SK-N-SH treated with all-trans-retinoic acid at 6 μM for 48 hours (cell line): ENCODE measurements around the gene PLA2G12B.

Source experiments
- ATAC-seq: fragments of 200-7000 bp; cut with Tn5 transposase; 3 replicates; pipeline ENCODE4 v1.9.1; 2020; ENCODE audit warnings: mild to moderate bottlenecking, moderate library complexity
- ARNTL ChIP-seq: fragments of 450-650 bp; formaldehyde crosslinking; IDR thresholded peaks from 2 replicates; pipeline ENCODE4 v1.5.0; 2020; ENCODE audit warnings: low read depth, mild to moderate bottlenecking, moderate library complexity, borderline replicate concordance
- BACH2 ChIP-seq: fragments of 250-450 bp; sonication (Bioruptor Pico); IDR thresholded peaks from 2 replicates; pipeline ENCODE4 v1.9.0; 2021; ENCODE audit warnings: mild to moderate bottlenecking, borderline replicate concordance
- CREB5 ChIP-seq: fragments of 250-450 bp; sonication (Bioruptor Pico); IDR thresholded peaks from 2 replicates; pipeline ENCODE4 v1.5.1; 2020; ENCODE audit warnings: low read depth, mild to moderate bottlenecking, moderate library complexity
- CSDC2 ChIP-seq: fragments of 250-450 bp; sonication (Bioruptor Pico); IDR thresholded peaks from 2 replicates; pipeline ENCODE4 v1.5.0; 2020; ENCODE audit warnings: mild to moderate bottlenecking, moderate library complexity
- CSRNP3 ChIP-seq: fragments of 250-450 bp; sonication (Bioruptor Pico); IDR thresholded peaks from 2 replicates; pipeline ENCODE4 v1.5.1; 2021; ENCODE audit warnings: mild to moderate bottlenecking, moderate library complexity
- ESRRG ChIP-seq: fragments of 250-450 bp; sonication (Bioruptor Pico); IDR thresholded peaks from 2 replicates; pipeline ENCODE4 v1.6.1; 2021; ENCODE audit warnings: mild to moderate bottlenecking
- GLIS3 ChIP-seq: fragments of 250-450 bp; sonication (Bioruptor Pico); IDR thresholded peaks from 2 replicates; pipeline ENCODE4 v1.5.0; 2020; ENCODE audit warnings: mild to moderate bottlenecking, moderate library complexity
- ISL1 ChIP-seq: fragments of 250-450 bp; sonication (Bioruptor Pico); IDR thresholded peaks from 2 replicates; pipeline ENCODE4 v2.1.2; 2022; ENCODE audit warnings: mild to moderate bottlenecking, moderate library complexity
- POU6F1 ChIP-seq: fragments of 250-450 bp; sonication (Bioruptor Pico); IDR thresholded peaks from 2 replicates; pipeline ENCODE4 v1.8.0; 2021; ENCODE audit warnings: low read depth, mild to moderate bottlenecking, moderate library complexity, borderline replicate concordance
- PPARA ChIP-seq: fragments of 250-450 bp; sonication (Bioruptor Pico); IDR thresholded peaks from 2 replicates; pipeline ENCODE4 v1.5.0; 2020; ENCODE audit warnings: mild to moderate bottlenecking, borderline replicate concordance
- RARB ChIP-seq: fragments of 250-450 bp; sonication (Bioruptor Pico); IDR thresholded peaks from 2 replicates; pipeline ENCODE4 v1.8.0; 2021; ENCODE audit warnings: mild to moderate bottlenecking, moderate library complexity
- SNAI2 ChIP-seq: fragments of 250-450 bp; sonication (Bioruptor Pico); IDR thresholded peaks from 2 replicates; pipeline ENCODE4 v1.5.0; 2020; ENCODE audit warnings: mild to moderate bottlenecking, moderate library complexity
- TCF4 ChIP-seq: fragments of 250-450 bp; sonication (Bioruptor Pico); IDR thresholded peaks from 2 replicates; pipeline ENCODE4 v1.8.0; 2021; ENCODE audit warnings: mild to moderate bottlenecking, moderate library complexity, borderline replicate concordance
- TOX ChIP-seq: fragments of 250-450 bp; sonication (Bioruptor Pico); IDR thresholded peaks from 2 replicates; pipeline ENCODE4 v1.8.0; 2021; ENCODE audit warnings: mild to moderate bottlenecking, moderate library complexity, borderline replicate concordance
- ZC3H10 ChIP-seq: fragments of 250-450 bp; sonication (Bioruptor Pico); IDR thresholded peaks from 2 replicates; pipeline ENCODE4 v1.5.1; 2021; ENCODE audit warnings: mild to moderate bottlenecking, moderate library complexity
- ZFP3 ChIP-seq: fragments of 250-450 bp; sonication (Bioruptor Pico); IDR thresholded peaks from 2 replicates; pipeline ENCODE4 v1.5.0; 2020; ENCODE audit warnings: mild to moderate bottlenecking, moderate library complexity
- ZFP30 ChIP-seq: fragments of 450-650 bp; formaldehyde crosslinking; IDR thresholded peaks from 2 replicates; pipeline ENCODE4 v1.5.0; 2022; ENCODE audit warnings: mild to moderate bottlenecking, moderate library complexity
- ZNF565 ChIP-seq: fragments of 450-650 bp; formaldehyde crosslinking; conservative IDR thresholded peaks from 2 replicates; pipeline ENCODE4 v1.5.0; 2020; ENCODE audit warnings: low read depth, mild to moderate bottlenecking, moderate library complexity
- ZNF8 ChIP-seq: fragments of 450-650 bp; formaldehyde crosslinking; IDR thresholded peaks from 2 replicates; pipeline ENCODE4 v1.5.0; 2020; ENCODE audit warnings: mild to moderate bottlenecking, moderate library complexity

PLA2G12B gene

GRCh38 chr10:72979709-72980108 lies 25.1 kb upstream of the PLA2G12B start:
- no peak for TF ChIP-seq ZFP3 (CRISPR knock-in tag)
- no peak for TF ChIP-seq CSRNP3
- no peak for TF ChIP-seq CREB5 (CRISPR knock-in tag)
- no peak for TF ChIP-seq ZC3H10
- TF ChIP-seq, all 23 proteins: peak for 0
- no peak for ATAC-seq

GRCh38 chr10:72976886-72977285 lies 22.3 kb upstream of the PLA2G12B start:
- TF ChIP-seq ISL1 (CRISPR knock-in tag) (no peak), TOX (CRISPR knock-in tag) (no peak), POU6F1 (no peak), SNAI2 (CRISPR knock-in tag) (no peak), CSRNP3 (no peak), ZFP30 (CRISPR knock-in tag) (no peak), TCF4 (CRISPR knock-in tag) (no peak), CREB5 (CRISPR knock-in tag) (no peak), GLIS3 (CRISPR knock-in tag) (no peak), ZNF565 (CRISPR knock-in tag) (no peak), ESRRG (CRISPR knock-in tag) (no peak), CSDC2 (CRISPR knock-in tag) (no peak)
- no peak for ATAC-seq

GRCh38 chr10:72956001-72956400 lies 1.4 kb upstream of the PLA2G12B start:
- ATAC-seq: no peak
- no peak for TF ChIP-seq ARNTL

GRCh38 chr10:72954230-72954595 lies 393 bp downstream of the PLA2G12B start:
- TF ChIP-seq GLIS3 (CRISPR knock-in tag) (no peak), SNAI2 (CRISPR knock-in tag) (no peak), CSRNP3 (no peak), TOX (CRISPR knock-in tag) (no peak), BACH2 (no peak), ZNF565 (CRISPR knock-in tag) (no peak), ZNF8 (CRISPR knock-in tag) (no peak), PPARA (CRISPR knock-in tag) (no peak), ZC3H10 (no peak), ARNTL (no peak), TCF4 (CRISPR knock-in tag) (no peak), RARB (CRISPR knock-in tag) (no peak), CREB5 (CRISPR knock-in tag) (no peak)
- no peak for ATAC-seq
